ENCODE results near the gene ULK1.

Gene ULK1

DNA sequence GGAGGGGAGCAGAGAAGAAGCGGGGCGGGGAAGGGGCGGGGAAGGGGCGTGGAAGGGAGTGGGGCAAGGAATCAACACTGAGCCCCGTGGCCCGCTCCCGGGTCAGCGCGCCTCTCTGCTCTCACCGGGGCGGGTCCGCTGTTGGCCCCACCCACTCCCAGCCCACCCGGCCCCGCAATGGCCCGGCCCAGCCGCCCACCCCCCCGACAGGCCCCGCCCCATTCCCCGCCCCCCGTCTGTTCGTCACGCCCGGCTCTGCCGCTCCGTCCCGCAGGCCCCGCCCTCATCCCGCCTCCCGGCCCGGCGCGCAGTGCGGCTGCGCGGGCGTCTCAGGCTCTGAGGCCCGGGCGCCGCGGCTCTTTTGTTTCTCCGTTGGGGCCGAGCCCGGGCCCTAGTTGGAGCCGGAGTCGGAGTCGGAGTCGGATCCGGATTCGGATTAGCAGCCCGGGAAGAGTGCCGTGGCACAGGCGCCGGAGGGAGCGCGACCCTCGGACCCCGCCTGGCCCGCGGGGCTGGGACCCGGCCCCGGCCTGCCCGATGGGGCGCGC is at the start of gene ULK1:
Gene ULK1, plus strand, starts transcription at position 310 of the 548 bp plus-strand sequence. CDS start 380 bp downstream, outside the sequence.
- DNase-seq, result peak; percentile 74

DNA sequence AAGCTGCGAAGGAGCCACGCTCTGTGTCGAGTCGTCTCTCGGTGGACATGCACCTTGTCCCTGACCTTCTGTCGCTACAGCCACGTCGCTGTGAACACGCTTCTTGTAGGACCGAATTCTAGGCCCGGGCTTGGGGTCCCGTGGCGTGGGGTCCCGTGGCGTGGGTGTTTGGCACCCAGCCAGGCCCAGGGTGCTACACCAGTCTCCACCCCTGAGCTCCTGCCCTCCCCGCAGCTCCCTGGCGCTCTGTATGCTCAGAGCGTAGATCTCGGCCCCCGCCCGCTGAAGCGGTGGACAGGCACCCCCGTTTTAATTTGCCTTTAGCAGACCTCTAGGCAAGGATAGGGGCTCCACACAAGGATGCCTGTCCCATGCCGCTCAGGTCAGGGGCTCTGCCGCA is 49.8 kb upstream of the ULK1 start:
- no peak for DNase-seq

DNA sequence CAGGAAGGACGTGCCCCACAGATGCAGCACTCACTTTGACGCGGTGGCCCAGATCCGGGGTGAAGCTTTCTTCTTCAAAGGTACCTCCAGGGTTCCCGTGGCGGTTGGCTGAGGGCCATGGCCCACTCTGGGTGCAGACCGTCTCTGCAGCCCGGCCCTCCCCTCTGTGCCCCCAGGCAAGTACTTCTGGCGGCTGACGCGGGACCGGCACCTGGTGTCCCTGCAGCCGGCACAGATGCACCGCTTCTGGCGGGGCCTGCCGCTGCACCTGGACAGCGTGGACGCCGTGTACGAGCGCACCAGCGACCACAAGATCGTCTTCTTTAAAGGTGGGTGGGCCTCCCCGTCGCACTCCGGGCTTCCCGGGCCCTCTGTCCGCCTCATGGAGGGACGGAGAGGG is 49.3 kb upstream of the ULK1 start:
- no peak for DNase-seq

DNA sequence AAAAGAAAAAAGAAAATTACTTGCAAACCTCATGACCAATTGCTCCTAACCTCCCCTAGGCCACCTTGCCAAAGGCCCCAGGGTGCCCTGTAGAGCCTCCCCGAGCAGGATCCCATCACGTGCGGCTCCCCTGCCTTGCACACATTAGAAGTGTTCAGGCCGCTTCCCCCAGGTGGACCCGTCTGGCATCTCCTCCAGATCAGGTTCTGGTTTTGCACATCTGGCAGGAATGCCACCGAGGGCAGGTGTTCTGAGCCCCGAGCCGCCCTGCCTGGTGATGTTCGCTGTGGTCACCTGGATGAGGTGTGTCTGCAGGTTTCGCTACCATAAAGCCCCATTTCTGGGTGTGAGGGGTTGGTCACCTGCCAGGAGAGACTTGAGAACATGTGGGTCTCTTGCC is 47.0 kb upstream of the ULK1 start:
- no peak for DNase-seq

DNA sequence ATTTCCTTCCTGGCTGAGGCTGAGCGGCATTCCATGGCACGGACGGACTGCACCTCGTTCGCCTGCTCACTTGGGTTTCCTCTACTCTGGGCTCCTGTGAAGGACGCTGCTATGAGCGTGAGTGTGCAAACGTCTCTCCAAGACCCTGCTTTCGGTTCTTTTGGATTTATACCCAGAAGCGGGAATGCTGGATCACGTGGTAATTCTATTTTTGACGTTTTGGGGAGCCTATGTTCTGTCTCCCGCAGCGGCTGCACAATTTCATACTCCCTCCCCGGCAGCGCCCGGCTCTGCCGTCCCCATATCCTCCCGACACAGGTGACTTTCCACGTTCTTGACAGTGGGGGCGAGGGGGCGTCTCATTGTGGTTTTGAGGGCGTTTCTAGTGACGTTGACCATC is 45.7 kb upstream of the ULK1 start:
- DNase-seq, result no peak

DNA sequence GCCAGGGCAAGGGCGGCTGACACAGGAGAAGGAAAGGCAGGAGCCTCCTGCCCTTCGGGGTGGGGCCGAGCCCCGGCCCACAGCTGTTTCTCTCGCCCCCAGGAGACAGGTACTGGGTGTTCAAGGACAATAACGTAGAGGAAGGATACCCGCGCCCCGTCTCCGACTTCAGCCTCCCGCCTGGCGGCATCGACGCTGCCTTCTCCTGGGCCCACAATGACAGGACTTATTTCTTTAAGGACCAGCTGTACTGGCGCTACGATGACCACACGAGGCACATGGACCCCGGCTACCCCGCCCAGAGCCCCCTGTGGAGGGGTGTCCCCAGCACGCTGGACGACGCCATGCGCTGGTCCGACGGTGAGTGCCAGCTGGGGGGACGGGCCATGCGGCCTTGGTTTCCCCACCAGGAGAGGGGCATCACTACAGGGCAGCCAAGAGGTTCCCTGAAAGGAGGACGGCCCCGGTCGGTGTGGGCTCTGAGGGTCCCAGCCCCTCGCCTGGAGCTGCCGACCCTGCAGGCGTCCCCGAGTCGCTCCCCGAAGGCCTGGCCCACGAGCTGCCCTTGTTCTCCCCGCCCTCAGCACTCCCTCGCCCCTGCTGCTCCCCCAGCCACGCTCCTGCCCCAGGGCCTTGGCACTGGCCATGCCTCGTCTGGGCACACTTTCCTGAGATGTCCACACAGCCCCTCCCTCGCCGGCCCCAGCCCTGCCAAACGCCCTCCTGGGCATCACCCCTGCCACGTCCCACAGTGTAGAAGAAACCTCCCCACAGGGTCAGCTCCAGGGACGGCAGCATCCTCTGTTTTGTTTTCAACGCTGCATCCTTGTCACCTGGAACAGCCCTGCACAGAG is 44.5 kb upstream of the ULK1 start:
- no peak for DNase-seq

DNA sequence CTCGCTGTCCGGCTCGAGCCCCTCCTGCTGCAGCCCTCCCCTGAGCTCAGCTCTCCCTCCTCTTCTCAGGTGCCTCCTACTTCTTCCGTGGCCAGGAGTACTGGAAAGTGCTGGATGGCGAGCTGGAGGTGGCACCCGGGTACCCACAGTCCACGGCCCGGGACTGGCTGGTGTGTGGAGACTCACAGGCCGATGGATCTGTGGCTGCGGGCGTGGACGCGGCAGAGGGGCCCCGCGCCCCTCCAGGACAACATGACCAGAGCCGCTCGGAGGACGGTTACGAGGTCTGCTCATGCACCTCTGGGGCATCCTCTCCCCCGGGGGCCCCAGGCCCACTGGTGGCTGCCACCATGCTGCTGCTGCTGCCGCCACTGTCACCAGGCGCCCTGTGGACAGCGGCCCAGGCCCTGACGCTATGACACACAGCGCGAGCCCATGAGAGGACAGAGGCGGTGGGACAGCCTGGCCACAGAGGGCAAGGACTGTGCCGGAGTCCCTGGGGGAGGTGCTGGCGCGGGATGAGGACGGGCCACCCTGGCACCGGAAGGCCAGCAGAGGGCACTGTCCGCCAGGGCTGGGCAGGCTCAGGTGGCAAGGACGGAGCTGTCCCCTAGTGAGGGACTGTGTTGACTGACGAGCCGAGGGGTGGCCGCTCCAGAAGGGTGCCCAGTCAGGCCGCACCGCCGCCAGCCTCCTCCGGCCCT is 43.4 kb upstream of the ULK1 start:
- no peak for DNase-seq

GRCh38 chr12:131851741-131852550 is 42.5 kb upstream of the ULK1 start:
- DNase-seq, result no peak

GRCh38 chr12:131852551-131853299 is 41.7 kb upstream of the ULK1 start:
- no peak for DNase-seq

DNA sequence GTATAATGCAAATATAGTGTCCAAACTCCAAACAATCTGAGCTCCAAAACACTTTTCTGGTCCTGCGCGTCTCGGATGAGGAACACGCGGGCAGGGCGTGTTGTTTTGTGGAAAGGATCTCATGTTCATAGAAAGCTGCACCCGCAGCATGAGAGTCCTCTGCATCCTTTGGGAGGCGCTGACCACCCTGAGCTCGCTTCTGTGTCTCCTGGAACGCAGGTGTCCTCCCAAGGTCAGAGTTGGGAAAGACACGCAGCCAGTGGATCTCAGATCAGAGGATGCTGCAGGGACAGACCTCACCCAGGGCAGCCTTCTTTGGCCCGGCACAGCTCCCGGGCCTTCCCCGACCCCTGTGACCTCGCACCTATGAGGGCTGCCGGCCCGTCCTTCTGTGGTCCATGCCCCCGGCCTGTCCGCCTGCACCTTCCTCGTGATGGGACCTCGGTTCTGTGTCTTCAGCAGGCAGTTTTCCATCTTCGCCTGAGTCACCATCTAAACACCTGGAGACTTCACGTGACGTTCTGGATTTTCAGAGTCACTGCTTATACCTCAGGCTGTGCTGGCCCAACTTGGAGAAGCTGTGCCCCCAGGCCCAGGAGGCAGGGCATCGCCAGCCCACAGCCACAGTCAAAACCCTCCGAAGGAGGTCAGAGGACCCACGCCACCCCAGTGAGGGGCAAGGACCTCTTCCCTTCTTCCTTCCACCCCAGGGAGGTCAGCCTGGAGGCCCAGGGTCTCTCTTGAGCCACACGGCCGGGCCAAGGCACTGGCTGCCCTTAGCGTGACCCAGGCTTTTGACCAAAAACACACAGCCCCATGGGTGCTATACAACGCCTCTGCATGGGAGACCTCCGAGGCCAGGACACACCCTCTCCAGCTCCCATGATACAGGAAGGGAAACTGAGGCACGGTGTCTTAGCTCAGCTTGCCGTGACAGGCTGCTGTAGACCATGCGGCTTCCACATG is 40.3 kb upstream of the ULK1 start:
- DNase-seq, result no peak

DNA sequence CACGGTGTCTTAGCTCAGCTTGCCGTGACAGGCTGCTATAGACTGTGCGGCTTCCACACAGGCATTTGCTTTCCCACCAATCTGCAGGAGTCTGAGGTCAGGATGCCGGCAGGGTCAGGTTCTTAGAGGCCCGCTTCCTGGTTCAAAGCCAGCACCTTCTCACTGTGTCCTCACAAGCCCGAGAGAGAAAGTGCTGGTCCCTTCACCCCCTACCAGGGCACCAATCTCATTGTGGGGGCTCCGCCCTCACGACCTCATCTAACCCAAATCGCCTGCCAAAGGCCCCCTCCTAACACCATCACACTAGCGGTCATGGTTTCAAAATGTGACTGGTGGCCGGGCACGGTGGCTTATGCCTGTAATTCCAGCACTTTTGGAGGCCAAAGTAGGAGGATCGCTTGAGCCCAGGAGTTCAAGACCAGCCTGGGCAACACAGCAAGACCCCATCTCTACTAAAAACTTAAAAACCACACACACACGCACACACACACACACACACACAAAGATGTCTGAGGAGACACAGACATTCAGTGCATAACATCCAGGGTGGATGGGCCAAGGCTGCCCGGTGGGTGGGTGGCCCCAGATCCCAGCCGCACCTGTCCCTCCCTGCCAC is 39.5 kb upstream of the ULK1 start:
- DNase-seq, result no peak

DNA sequence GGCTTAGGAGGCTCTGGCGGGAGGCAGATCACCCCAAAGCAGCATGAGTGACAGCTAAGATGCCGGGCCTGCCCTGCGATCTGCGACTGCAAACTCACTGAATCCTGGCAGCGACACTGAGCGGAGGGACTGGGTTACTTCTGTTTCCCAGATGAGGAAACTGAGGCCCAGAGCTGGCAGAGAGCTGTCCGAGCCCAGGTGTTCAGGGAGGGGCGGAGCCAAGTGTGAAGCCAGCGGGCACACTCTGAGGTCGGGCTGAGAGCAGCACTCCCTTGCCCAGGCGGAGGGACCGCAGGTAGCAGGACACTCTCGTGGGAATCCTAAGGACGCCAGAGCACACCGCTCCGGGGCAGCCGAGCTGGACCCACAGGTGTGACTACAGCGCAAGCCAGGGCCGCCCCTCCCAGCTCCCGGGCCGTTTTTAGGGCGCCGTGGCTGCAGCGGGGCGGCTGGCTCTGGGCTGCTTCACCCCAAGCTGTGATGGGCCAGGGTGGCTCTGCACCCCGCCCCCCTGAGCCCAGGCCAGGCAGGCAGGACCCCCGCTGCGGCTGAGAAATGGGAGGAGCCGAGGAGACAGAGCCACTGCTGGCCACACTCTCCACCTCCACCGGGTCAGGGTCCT is 38.8 kb upstream of the ULK1 start:
- no peak for DNase-seq

DNA sequence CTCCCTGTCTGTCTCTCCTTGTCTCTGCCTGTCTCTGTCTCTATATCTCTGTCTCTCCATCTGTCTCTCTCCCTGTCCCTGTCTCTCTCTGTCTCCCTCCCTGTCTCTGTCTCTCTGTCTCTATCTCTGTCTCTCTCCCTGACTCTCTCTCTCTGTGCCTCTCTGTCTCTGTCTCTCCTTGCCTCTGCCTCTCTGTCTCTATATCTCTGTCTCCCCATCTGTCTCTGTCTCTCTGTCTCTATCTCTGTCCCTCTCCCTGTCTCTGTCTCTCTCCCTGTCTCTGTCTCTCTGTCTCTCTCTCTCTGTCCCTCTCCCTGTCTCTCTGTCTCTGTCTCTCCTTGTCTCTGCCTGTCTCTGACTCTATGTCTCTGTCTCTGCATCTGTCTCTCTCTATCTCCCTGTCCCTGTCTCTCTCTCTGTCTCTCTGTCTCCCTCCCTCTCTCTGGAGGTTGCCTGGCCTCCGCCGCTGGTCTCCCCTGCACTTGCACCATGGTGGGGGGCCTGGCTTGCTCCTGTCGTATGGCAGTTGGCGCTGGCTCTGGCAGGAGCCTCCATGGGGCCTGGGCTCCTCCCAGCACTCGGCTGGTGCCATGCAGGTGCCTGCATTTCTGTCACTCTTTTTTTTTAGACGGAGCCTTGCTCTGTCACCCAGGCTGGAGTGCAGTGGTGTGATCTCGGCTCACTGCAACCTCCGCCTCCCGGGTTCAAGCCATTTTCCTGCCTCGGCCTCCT is 37.9 kb upstream of the ULK1 start:
- DNase-seq, result no peak

DNA sequence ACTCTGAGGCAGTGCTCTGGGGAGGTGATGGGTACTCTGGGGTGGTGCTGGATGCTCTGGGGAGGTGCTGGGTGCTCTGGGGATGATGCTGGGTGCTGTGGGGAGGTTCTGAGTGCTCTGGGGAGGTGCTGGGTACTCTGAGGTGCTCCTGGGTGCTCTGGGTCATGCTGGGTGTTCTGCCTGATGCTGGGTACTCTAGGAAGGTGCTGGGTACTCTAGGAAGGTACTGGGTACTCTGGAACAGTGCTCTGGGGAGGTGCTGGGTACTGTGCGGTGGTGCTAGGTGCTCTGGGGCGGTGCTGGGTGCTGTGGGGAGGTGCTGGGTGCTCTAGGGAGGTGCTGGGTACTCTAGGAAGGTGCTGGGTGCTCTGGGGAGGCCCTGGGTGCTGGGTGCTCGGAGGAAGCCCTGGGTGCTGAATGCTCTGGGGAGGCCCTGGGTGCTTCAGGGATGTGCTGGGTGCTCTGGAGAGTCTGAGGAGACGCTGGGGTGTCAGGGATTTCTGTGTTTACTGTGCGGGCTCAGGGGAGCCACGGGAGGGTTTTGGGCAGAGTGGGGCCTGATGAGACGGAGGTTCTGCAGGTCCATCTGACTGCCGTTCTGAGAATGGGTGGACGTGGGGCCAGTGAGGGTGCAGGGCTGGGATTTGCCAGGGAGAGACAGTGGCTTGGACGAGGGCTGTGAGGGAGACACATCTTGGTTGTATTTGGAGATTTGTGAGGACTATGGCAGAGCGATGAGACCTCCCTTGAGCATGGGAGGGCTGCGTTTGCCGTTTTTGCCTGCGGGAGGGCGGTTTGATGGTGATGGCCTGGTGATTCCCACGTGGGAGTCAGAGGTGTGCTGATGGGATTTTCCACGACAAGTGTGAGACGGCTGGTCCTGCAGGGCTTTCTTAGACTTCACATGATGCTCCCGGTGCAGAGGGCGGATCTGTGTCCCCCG is 36.2 kb upstream of the ULK1 start:
- DNase-seq, result no peak

DNA sequence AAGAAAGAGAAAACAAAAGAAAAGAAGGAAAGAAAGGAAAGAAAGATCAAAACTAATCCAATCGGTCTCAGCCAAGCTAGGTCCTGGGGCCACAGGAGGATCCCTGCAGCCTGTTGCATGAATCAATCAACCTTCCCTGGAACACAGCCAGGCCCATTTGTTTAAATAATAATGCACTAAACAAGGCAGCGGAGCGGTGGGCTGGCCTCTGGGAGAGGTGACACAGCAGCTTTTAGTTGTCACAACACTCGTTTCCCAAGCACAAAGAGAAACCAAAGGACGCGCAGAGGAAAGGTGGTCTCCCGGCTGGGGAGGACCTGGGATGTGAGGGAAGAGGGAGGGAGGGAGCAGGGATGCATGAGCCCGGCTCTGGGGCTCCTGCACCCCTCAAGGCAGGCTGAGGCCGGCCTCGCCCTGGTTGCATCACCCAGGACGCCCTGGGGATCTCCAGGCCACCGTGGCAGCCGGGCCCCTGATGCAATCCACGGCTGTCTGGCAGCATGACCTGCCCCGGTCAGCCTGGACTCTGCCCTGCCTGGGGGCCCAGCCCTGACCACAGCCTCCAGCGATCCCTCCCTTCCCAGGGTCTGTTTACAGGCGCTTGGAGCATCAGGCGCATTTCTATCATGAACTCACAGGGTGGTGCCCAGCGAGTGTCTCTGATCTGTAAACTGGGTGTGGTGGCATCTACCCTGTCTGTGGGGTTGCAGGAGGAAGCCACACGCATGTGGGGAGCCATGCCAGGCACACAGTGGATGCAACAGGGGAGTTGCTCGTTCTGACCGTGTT is 33.8 kb upstream of the ULK1 start:
- no peak for DNase-seq

DNA sequence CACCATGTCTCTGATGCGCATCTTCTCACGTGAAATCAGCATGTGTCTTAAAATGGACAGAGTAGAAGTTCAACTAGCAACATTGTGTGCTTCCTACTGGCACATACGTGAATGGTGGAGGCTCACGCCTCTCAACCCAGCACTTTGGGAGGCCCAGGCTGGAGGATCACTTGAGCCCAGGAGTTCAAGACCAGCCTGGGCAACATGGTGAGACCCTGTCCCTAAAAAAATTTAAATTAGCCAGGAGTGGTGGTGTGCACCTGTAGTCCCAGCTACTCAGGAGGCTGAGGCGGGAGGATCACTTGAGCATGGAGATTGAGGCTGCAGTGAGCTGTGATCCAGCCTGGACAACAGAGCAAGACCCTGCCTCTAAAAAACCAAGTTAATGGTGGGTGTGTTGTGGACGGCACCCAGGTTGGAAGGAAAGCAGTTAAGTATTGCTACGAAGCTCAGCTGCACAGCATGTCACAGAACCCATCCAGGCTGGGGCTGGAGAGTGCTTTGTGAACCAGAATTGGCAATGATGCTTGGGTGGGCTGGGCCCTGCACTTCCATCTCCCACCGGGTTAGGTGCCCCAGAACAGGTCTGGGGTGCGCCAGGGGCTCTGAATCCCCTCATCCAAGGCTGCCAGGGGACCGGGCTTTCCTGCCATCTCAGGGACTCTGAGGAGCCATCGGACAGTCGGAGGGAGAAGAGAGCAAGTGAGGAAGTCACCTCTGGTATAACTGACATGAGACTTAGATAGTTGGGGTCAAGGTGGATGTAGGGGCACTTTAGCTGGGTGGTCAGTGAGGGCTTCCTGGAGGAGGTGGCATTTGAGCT is 33.0 kb upstream of the ULK1 start:
- DNase-seq, result no peak

- DNase-seq, result no peak
Observed at GRCh38 chr12:131862084-131862441, 32.4 kb upstream of the ULK1 start.
